Common myeloid progenitor, CD34-positive (primary cell): ENCODE results near the gene SGMS1.
"Not testable (repeated sequence)": the region's sequence is repeated elsewhere in the genome, so short reads cannot be mapped to it uniquely, and the experiment has no call there.

ENCODE experiments used
- CTCF ChIA-PET: fragments of 350-600 bp; sonication (Branson Sonifier 250); formaldehyde crosslinking; loops from one replicate; lab custom pipeline; 2021; ENCODE audit warnings: antibody characterized with exemption; lab: Charles Lee
- POLR2A ChIA-PET: fragments of 350-600 bp; sonication (Branson Sonifier 250); formaldehyde crosslinking; loops from one replicate; lab custom pipeline; 2021; ENCODE audit warnings: antibody characterized with exemption; lab: Charles Lee
- DNase-seq, 3 donors: peaks; one replicate each; pipeline versions ENCODE4 v3.0.0 to v3.0.0-alpha.2; 2013
- H3K27ac ChIP-seq, 2 experiments: 1 replicate in 1 of 2; 2 replicates in 1 of 2; pipeline ENCODE4 v1.7.0; 2013; ENCODE audit warnings: inconsistent platforms in 2 of 2, low read length in 2 of 2, mild to moderate bottlenecking in 2 of 2, low read depth in 1 of 2, moderate library complexity in 1 of 2; ENCODE audit not compliant: severe bottlenecking in 2 of 2, insufficient read depth in 1 of 2, poor library complexity in 1 of 2
- H3K27me3 ChIP-seq, 5 experiments: replicated peaks in 2 of 5; 1 replicate in 3 of 5; 2 replicates in 2 of 5; pipeline versions ENCODE4 v1.6.1 to v1.7.0; 2013; ENCODE audit warnings: low read length in 4 of 5, mild to moderate bottlenecking in 2 of 5, moderate library complexity in 2 of 5, inconsistent platforms in 1 of 5; ENCODE audit not compliant: insufficient read depth in 5 of 5, control insufficient read depth in 4 of 5
- H3K36me3 ChIP-seq, 4 experiments: 1 replicate in 2 of 4; 2 replicates in 2 of 4; pipeline versions ENCODE4 v1.6.1 to v1.7.0; 2013; ENCODE audit warnings: low read length in 3 of 4, control low read depth in 1 of 4, mild to moderate bottlenecking in 1 of 4; ENCODE audit not compliant: control insufficient read depth in 4 of 4, insufficient read depth in 4 of 4
- H3K4me1 ChIP-seq, 4 experiments: 1 replicate in 3 of 4; 2 replicates in 1 of 4; pipeline versions ENCODE4 v1.6.1 to v1.7.1; 2013; ENCODE audit warnings: low read length in 3 of 4, mild to moderate bottlenecking in 3 of 4, control low read depth in 1 of 4, inconsistent platforms in 1 of 4, moderate library complexity in 1 of 4; ENCODE audit not compliant: control insufficient read depth in 4 of 4, insufficient read depth in 4 of 4; ENCODE audit errors: control extremely low read depth in 1 of 4
- H3K4me3 ChIP-seq, 7 experiments: 1 replicate in 4 of 7; 2 replicates in 3 of 7; pipeline versions ENCODE4 v1.5.1 to v1.7.0; 2013; ENCODE audit warnings: mild to moderate bottlenecking in 7 of 7, low read length in 6 of 7, moderate library complexity in 6 of 7, inconsistent platforms in 2 of 7, low read depth in 2 of 7, control low read depth in 1 of 7; ENCODE audit not compliant: insufficient read depth in 4 of 7, control insufficient read depth in 1 of 7; ENCODE audit errors: extremely low read depth in 1 of 7
- H3K9me3 ChIP-seq, 5 experiments: 1 replicate in 4 of 5; 2 replicates in 1 of 5; pipeline versions ENCODE4 v1.6.1 to v1.7.1; 2013; ENCODE audit warnings: low read length in 4 of 5, mild to moderate bottlenecking in 2 of 5, inconsistent platforms in 1 of 5, low read depth in 1 of 5, moderate library complexity in 1 of 5; ENCODE audit not compliant: control insufficient read depth in 4 of 5, insufficient read depth in 2 of 5; ENCODE audit errors: control extremely low read depth in 1 of 5
- WGBS: methylation state at CpG from one replicate; pipeline ENCODE4 v1.1.5; 2013; ENCODE audit not compliant: insufficient coverage; 5-methylcytosine and 5-hydroxymethylcytosine counted together

SGMS1 gene

DNA sequence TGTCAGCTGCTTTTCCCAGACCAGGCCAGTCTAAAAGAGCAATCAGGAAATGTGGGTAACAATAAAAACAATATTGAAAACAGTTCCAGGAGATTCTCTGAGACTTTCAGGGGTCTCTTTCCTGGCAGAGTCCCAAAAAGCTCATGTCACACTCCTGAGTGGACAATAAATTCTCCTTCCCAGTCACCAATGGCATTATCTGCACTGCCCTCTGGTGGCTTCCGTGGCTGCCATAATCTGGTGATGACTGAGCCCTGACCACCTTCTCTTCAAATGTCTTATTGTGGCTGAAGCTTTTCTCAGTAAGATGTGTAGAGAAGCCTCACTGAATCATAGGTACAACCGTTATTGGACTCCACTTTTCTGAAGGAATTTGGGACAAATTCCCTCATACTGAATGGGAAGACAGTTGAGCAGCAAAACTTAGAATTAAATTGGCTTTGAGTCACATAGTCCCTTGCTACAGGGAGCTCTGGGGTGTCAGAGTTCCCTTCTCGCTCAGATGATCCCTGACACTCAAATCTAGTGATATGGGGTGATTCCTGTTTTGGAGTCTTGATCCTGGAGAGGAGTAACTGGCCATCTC lies 348.0 kb downstream of the SGMS1 start:
- ChIA-PET CTCF (interaction anchor here (0.7 to 2.5 kb wide), 9 partner anchors 10 to 148 kb away, joined by 3 to 7 read pairs (median 5); no protein-coding TSS in a partner anchor), POLR2A (interaction anchor here (0.6 kb wide), 1 partner anchor 62 kb away, joined by 4 read pairs; no protein-coding TSS in a partner anchor)
- Histone ChIP-seq H3K27me3 (peaks cover 0 to 4% (median 0%) of the 10 kb centered on the region in 5 experiments), H3K27ac (no peak overlapping the region), H3K36me3 (no peaks in the 10 kb centered on the region), H3K4me3 (no peak overlapping the region), H3K9me3 (peaks cover 0 to under 1% (median 0%) of the 10 kb centered on the region in 5 experiments), H3K4me1 (no peaks in the 10 kb centered on the region)
- WGBS: 37% methylated on average over 2 of the region's 3 CpGs
- peak; percentile 23 to 55 (median 46) for DNase-seq

DNA sequence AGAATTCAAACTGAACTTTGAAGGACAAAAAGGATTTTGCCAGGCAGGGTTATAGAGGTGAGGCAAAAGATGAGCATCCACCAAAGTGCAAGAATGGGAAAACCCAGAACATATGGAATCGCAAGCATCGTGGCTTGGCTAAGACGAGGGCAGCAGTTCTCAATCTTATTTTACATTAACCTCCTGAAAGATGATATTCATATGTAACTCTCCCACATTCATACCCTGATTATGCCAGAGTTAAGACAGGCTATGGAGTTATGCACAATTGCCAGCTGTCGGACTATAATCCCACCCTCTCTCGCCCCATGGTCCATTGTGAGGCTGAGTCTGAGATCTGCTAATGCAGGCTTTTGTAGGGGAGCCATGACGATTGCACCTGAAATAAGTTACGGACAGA lies 351.2 kb downstream of the SGMS1 start:
- ChIA-PET CTCF (no interaction called here), POLR2A (no interaction called here)
- H3K4me1 ChIP-seq: no peaks in the 10 kb centered on the region
- H3K27ac ChIP-seq: no peak overlapping the region
- H3K27me3 ChIP-seq: no peaks in the 10 kb centered on the region
- H3K9me3 ChIP-seq: no peaks in the 10 kb centered on the region
- no peak for DNase-seq
- no peaks in the 10 kb centered on the region for H3K36me3 ChIP-seq
- WGBS: 100% methylated on average over 3 of the region's 7 CpGs
- no peak overlapping the region for H3K4me3 ChIP-seq

DNA sequence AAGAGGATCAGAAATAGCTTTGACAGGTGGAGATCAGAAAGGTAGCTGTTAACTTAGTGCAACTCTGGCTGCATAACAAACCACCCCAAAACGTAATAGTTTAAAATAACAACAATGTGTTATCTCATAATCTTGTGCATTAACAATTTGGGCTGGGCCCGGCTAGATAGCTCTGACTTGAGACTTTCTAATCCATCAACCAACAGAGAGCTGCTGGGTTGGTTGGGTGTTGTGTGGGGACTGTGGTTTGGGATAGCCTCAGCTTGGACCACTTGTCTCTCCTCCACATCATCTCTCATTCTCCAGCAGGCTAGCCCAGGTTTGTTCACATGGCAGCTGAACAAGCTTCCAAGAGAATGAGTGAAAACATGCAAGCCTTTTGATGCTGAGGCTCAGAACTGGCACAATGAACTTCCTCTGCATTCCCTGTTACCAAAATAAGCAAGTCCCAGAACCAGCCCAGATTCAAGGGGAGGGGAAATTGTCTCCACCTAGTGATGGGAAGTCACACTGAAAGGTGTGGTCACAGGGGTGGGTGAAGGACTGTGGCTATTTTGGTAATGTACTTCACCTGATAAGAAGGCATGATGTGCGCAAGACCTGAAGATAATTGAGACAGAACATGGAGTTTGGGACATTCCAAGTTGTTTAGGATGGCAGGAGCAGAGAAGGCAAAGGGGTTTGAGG lies 352.0 kb downstream of the SGMS1 start:
- CTCF ChIA-PET: interaction anchor here (0.8 kb wide), 1 partner anchor 13 kb away, joined by 3 read pairs; no protein-coding TSS in a partner anchor
- no peak for DNase-seq

DNA sequence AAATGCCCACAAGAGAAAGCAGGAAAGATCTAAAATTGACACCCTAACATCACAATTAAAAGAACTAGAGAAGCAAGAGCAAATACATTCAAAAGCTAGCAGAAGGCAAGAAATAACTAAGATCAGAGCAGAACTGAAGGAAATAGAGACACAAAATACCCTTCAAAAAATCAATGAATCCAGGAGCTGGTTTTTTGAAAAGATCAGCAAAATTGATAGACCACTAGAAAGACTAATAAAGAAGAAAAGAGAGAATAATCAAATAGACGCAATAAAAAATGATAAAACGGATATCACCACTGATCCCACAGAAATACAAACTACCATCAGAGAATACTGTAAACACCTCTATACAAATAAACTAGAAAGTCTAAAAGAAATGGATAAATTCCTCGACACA lies 355.9 kb downstream of the SGMS1 start:
- H3K4me3 ChIP-seq, DNase-seq, CTCF ChIA-PET, H3K27me3 ChIP-seq, H3K4me1 ChIP-seq, POLR2A ChIA-PET, H3K9me3 ChIP-seq, H3K36me3 ChIP-seq, H3K27ac ChIP-seq: not testable (repeated sequence)
- WGBS: no CpG with 5 or more reads among the region's 3 CpGs

More for the DNA sequence above, 352.0 kb downstream of the SGMS1 start:
- Histone ChIP-seq H3K9me3 (no peaks in the 10 kb centered on the region), H3K27me3 (no peaks in the 10 kb centered on the region), H3K27ac (no peak overlapping the region), H3K4me1 (no peaks in the 10 kb centered on the region), H3K36me3 (no peaks in the 10 kb centered on the region), H3K4me3 (no peak overlapping the region)
- POLR2A ChIA-PET: no interaction called here
- WGBS: 100% methylated on average over 1 of the region's 3 CpGs

DNA sequence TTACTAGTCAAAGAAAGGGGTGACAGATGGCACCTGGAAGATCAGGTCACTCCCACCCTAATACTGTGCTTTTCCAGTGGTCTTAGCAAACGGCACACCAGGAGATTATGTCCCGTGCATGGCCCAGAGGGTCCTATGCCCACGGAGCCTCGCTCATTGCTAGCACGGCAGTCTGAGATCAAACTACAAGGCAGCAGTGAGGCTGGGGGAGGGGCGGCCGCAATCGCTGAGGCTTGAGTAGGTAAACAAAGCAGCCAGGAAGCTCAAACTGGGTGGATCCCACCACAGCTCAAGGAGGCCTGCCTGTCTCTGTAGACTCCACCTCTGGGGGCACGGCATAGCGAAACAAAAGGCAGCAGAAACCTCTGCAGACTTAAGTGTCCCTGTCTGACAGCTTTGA lies 361.1 kb downstream of the SGMS1 start:
- H3K27ac ChIP-seq, POLR2A ChIA-PET, H3K27me3 ChIP-seq, H3K4me3 ChIP-seq, DNase-seq, CTCF ChIA-PET, H3K9me3 ChIP-seq, H3K36me3 ChIP-seq: not testable (repeated sequence)
- WGBS: 99% methylated on average over 8 of the region's 10 CpGs
- H3K4me1 ChIP-seq: peaks cover 0 to 12% (median 6%) of the 10 kb centered on the region in 4 experiments

DNA sequence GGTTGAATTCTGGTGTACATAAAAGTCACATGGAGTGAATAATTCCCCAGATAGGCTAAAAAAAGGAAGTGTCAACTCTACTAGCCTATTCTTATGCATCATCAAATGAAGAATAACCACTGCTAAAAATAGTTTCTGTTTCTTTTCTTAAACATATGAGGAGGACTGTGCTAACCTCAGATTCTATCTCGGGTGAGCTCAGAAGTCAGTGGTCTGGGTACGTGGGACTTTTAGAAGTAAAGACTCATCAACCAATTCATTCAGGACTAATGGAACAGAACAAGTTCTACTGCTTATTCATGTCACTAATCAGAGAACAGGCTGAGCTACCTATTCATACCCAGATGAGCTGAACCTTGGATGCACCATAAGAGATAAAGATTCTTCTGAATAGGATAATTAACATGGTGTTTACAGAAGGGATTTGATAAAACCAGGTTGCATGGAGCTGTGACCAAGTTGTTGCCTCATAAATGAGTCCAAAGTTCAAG lies 362.9 kb downstream of the SGMS1 start:
- peaks cover 0 to 3% (median 0%) of the 10 kb centered on the region in 5 experiments for H3K9me3 ChIP-seq
- peak; percentile 52 to 91 (median 86) for DNase-seq
- no peaks in the 10 kb centered on the region for H3K36me3 ChIP-seq
- H3K27me3 ChIP-seq: peaks cover 0 to 5% (median 0%) of the 10 kb centered on the region in 5 experiments
- H3K4me1 ChIP-seq: peaks cover 0 to 12% (median 6%) of the 10 kb centered on the region in 4 experiments
- ChIA-PET CTCF (interaction anchor here (1.1 to 1.9 kb wide), 3 partner anchors 14 to 16 kb away, joined by 5 to 6 read pairs (median 5); no protein-coding TSS in a partner anchor), POLR2A (no interaction called here)
- 0% methylated on average over 2 of the region's 2 CpGs for WGBS
- H3K27ac ChIP-seq: no peak overlapping the region
- peak overlapping the region in 1 of 7 experiments; percentile 33 for H3K4me3 ChIP-seq
